ENCODE measurements around the gene RPL35A.
A peak's percentile ranks its signal among the peaks of the same experiment; 100 is the strongest.
"Not testable (repeated sequence)": the region's sequence is repeated elsewhere in the genome, so short reads cannot be mapped to it uniquely, and the experiment has no call there.

RPL35A gene

DNA sequence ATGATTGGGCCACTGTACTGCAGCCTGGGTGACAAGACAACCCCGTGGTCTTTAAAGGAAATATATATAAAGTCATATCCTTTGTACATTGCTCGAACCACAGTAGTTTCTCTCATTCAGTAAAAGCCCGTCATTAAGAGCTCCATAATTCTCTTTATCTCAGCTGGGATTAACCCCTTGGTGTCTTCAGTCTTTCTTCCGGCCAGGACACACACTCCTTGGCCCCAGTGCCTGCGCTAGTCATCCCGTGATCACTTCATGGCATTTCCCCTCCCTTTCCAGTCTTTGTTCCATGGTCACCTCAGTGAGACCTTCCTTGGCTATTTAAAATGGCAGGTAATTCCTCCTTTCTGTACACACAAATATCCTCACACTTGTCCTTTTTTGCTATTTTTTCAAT, 3.3 kb downstream of the RPL35A start:
- DNase-seq, result no peak

- DNase-seq, result no peak
Measured at GRCh38 chr3:197953881-197954280, 3.9 kb downstream of the RPL35A start.

DNA sequence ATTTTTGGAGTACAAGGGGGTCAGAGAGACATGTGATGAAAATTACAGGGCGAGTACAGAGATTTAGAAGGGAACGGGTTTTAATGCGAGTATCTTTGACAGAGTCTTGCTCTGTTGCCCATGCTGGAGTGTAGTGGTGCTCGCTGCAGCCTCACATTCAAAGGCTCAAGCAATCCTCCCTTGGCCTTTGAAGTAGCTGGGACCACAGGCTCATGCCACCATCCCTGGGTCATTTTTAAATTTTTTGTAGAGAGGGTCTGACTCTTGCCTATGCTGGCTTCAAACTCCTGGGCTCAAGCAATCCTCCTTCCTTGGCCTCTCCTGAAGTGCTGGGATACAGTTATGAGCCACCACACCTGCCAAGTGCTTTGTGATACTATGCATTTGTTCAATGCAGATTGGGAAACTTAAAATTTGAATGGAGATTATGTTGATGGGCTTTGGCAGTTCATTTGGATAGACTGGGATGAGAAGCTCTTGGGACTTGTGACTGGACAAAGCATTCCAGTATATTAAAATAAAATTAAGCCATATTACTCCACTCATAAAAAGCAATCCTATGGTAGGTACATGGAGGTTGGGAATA, 6.0 kb downstream of the RPL35A start:
- no peak for DNase-seq

DNA sequence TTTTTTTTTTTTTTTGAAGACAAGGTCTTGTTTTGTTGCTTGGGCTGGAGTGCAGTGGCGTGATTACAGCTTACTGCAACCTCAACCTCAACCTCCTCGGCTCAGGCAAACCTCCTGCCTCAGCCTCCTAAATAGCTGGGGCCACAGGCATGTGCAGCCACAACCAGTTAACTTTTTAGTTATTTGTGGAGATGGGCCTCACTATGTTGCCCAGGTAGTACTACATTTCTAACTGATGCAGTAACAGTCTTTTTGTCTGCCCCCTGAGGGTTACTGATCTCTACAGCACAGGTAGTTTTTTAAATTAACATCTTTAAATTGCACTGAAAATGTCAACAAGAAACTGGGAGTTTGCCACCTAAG, 6.6 kb downstream of the RPL35A start:
- DNase-seq, result no peak

DNA sequence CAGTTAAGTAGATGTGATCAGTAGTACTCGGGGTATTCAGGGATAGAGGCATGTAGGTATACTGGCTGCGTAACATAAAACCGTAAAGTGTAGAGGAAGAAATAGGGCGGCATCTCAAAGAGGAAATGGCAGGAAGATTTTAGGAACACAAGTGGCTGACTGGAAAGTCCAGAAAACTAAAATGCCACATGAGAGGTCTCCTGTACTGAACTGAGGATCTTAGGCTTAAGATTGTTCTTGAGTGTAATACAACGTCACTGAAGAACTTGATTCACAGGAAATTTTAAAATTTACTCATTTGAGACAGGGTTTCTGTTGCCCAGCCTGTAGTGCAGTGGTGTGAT, 7.8 kb downstream of the RPL35A start:
- DNase-seq, result no peak

DNA sequence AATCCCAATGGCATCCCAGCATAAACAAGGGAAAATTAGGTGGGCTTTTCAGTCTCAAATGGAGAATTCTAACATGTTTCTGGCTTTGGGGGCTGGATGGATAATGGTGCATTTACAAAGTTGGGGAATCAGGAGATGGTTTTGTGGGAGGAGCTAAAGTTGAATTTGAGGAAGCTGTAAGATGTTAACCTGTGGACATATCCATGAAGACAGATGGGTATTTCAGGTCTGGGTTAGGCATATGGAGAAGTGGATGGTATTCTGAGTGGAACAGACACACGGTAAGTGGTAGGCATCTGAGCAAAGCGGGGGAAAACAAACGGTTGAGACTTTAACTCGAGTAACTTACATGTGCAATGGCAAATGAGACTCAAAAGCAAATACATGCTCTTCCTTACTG, 8.4 kb downstream of the RPL35A start:
- DNase-seq, result no peak

GRCh38 chr3:197958848-197959247, 8.9 kb downstream of the RPL35A start:
- not testable (repeated sequence) for DNase-seq

- DNase-seq, result no peak
Measured at GRCh38 chr3:197959500-197959890, 9.5 kb downstream of the RPL35A start.

DNA sequence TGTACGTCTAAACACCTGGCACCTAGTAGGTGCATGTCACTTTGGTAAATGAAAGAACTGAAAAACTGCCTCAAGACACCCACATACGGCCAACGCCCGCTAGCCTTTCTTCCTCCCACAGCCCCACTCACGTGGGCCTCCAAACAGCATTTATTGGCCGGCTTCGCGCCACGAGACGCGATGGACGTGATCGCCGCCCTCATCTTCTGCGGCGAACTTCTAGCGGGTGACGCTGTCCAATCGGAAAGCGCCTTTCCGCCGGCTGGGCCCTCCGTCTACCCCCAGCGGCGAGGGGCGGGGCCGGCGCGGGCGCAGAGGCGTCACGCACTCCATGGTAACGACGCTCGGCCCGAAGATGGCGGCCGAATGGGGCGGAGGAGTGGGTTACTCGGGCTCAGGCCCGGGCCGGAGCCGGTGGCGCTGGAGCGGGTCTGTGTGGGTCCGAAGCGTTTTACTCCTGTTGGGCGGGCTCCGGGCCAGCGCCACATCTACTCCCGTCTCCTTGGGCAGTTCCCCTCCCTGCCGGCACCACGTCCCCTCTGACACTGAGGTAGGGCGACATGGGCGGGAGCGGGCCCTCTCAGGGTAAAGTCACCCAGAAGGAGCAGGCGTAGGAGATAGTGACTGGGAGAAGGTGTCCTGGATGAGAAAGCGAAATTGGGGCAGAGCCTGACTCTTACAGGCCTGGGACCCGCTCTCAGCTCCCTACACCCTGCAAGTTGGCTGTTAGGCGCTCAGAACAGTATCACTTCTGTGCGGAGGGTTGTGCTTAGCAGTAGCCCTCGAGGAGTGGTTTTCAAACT, 10.1 kb downstream of the RPL35A start, which contains the start of gene LMLN:
Gene LMLN (plus strand): TSS at position 327 of the 803 bp plus-strand sequence. CDS start 29 bp downstream, at position 356.
- peak; percentile 96 for DNase-seq

GRCh38 chr3:197960694-197961581, 10.9 kb downstream of the RPL35A start:
- no peak for DNase-seq

DNA sequence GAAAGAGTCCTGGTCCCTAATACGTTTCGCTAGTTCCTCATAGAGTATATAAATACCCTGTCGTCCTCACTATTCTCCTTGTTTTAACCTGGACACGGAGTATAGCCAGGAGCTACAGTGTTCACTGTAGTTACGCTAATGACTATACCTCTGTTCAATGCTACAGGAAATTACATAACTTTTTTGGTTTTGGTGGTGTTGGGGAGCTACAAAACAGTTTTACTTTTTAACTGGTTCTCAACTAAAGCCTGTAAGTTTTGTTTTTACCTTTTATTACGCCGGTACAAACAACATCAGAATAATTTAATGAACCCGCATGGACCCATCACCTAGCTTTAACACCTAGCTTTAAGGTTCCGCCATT, 11.6 kb downstream of the RPL35A start:
- DNase-seq, result no peak

DNA sequence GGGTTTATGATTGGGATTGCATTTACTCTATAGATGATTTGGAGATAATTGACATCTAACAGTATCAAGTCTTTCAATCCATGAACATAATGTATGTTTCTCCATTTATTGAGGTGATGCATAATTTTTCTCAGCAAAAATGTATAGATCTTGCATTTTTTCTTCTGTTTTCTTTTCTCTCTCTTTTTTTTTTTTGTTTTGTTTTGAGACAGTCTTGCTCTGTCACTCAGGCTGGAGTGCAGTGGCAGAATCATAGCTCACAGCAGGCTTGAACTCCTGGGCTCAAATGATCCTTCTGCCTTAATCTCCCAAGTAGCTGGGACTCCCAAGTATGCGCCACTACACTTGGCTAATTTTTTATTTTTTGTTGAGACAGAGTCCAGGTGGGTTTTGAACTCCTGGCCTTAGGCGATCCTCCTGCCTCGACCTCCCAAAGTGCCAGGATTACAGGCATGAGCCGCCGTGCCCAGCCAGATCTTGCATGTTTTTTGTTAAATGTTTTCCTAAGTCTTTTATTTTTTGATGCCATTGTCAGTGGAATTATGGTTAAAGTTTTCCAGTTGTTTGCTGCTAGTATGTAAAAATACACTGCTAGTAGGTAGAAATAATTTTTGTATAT, 13.1 kb downstream of the RPL35A start:
- no peak for DNase-seq

- not testable (repeated sequence) for DNase-seq
Measured at GRCh38 chr3:197967337-197967989, 17.5 kb downstream of the RPL35A start.

DNA sequence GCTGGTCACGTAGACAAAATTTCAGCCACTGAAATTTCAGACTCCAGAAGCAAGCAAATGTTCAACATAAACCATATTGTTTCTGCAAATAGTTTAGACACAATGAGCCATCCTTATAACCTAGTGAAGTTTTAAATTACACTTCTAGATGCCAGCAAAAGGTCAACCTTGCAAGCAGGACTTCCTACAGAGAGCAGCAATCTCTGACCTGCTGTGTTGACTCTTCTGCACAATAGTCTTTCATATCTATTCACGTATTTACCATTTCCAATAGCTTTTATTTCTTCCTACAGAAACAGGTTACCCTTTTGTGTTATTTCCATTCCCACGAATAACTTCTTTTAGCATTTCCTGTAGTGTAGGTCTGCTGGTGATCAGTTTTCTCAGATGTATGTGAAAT, 20.6 kb downstream of the RPL35A start:
- DNase-seq, result no peak

- no peak for DNase-seq
Measured at GRCh38 chr3:197974016-197974415, 24.0 kb downstream of the RPL35A start.

DNA sequence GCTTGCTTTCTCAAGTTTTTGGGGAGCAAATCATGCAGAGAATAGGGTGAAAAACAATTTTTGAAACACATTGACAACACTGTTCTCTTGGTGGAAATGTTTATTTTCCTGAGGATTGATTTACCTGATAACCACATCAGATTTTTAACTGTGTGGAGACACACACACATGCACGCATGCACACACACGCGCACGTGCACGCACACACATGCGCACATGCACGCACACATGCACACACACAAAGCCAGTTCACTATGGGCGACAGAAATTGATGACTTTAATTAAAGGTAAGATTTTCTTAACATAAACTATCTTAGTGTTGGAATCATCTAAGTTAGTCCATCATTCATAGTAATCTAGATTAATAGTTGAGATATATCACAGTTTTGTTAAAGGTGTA, 25.3 kb downstream of the RPL35A start:
- DNase-seq, result no peak

- no peak for DNase-seq
Measured at GRCh38 chr3:197983076-197983475, 33.1 kb downstream of the RPL35A start.

DNA sequence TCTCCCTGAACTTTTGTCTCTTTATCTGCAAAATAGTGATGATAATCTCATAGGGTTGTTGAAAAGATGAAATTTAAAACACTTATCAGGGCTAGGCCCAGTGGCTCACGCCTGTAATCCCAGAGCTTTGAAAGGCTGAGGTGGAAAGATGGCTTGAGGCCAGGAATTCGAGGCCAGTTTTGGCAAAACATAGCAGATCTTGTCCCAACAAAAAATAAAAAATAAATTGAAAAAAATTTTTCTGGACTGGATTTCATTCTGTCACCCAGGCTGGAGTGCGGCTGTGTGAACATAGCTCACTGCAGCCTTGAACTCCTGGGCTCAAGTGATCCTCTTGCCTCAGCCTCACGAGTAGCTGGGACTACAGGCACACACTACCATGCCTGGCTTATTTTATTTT, 39.7 kb downstream of the RPL35A start:
- DNase-seq, result no peak

- no peak for DNase-seq
Measured at GRCh38 chr3:197994736-197995135, 44.7 kb downstream of the RPL35A start.

DNA sequence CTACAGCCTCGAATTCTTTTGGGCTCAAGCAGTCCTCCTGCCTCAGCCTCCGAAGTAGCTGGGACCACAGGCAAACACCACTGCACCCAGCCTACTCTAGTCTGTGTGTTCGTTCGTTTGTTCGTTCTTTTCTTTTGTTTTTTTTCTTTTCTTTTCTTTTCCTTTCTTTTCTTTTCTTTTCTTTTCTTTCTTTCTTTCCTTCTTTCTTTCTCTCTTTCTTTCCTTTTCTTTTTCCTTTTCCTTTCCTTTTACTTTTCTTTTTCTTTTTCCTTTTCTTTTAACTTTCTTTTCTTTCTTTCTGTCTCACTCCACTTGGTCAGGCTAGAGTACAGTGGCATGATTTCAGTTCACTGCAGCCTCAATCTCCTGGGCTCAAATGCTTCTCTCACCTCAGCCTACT, 46.9 kb downstream of the RPL35A start:
- DNase-seq, result no peak

DNA sequence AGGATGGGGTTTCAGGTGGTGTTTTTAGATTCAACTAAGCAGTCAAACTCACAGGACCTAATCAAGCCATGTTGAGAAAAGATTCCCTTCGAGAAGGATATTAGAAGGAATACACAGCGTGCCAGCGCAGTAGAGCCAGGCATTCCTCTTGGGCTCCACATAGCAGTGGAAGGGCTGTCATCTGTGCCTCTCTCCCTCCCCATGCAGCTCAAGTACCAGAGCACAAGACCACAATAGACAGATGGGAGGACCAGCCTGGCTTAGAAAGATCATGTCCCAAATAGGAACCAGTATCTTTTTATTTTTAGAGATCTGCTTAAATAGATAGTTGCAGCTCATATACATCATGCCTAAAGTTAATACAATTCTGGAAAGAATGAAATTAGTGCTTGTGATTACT, 47.9 kb downstream of the RPL35A start:
- no peak for DNase-seq

Measured in CD4-positive, alpha-beta T cell treated with Interleukin-15 for 1 hour (primary cell).